HG03565 (cell line): ENCODE measurements around the gene OR2B2.

Experiments used
- ATAC-seq: cut with Tn5 transposase; IDR thresholded peaks from one replicate; pipeline ENCODE4 v1.9.1; 2021; ENCODE audit warnings: mild to moderate bottlenecking, moderate library complexity; ENCODE audit not compliant: unreplicated experiment

The OR2B2 gene

DNA sequence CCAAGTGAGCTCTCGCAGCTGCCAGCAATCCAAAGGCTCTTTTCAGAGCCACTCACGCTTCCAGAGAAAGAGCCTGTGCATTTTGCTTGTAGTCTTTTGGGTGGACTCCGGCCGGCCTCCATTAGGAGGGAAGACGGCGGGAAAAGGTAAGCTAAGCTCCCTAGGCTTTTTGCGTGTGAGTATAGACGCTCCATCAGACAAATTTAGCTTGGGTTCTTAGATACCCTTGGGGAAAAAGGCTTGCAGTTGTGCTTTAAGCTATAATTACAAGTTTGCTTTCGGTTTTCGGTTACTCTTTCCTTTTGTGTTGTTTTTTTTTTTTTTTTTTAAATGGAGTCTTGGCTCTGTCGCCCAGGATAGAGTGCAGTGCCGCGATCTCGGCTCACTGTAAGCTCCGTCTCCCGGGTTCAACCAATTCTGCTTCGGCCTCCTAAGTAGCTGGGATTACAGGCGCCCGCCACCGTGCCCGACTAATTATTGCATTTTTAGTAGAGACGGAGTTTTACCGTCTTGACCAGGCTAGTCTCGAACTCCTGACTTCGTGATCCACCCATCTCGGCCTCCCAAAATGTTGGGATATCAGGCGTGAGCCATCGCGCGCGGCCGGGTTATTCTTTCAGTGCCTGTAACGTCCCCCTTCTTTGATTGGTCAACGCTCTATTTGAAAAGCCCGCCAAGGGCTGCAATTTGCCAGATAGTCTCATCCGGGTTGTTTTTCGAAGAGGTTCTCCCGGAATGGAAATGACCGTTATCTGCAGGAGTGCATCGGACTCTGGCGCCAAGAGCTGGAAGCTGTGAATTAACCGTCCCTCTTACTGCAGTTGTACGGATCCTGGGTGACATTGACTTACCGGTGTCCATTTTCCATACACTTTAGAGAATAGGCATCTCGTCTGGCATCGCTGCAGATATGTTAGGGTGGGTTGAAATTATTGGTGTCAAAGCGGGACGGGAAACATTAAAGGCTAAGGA is 18.1 kb downstream of the OR2B2 start:
- ATAC-seq = no peak

DNA sequence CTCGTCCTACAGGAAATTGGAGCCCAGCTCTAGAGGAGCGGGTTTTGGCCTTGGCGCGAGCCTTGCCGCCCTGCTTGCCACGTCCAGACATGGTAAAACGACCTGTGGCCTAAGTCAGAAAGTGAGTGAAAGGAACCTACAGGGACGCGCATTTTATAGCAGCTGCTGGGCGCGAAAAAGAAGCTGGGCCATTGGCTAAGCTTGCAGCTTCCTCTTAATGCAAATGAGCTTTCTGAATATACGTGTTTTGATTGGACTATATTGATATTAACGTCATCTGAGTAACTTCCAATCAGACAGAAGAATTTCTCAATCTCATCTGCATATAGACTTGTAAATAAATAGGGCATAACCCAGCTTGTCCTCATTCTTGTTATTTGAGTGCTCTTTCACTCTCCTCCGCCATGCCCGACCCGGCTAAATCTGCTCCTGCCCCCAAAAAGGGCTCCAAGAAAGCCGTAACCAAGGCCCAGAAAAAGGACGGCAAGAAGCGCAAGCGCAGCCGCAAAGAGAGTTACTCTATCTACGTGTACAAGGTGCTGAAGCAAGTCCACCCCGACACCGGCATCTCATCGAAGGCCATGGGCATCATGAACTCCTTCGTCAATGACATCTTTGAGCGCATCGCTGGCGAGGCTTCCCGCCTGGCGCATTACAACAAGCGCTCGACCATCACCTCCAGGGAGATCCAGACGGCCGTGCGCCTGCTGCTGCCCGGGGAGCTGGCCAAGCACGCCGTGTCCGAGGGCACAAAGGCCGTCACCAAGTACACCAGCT is 18.9 kb downstream of the OR2B2 start:
- peak; percentile 51 for ATAC-seq

DNA sequence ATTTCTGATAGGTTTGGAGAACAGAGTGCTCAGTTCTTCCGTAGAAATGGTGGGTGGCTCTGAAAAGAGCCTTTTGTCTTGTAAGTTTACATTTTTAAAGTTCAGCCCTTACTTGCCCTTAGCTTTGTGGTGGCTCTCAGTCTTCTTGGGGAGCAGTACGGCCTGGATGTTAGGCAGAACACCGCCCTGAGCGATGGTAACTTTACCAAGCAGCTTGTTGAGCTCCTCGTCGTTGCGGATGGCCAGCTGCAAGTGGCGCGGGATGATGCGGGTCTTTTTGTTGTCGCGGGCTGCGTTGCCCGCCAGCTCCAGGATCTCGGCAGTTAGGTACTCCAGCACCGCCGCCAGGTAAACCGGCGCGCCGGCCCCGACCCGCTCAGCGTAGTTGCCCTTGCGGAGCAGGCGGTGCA is 19.5 kb downstream of the OR2B2 start:
- ATAC-seq = no peak

DNA sequence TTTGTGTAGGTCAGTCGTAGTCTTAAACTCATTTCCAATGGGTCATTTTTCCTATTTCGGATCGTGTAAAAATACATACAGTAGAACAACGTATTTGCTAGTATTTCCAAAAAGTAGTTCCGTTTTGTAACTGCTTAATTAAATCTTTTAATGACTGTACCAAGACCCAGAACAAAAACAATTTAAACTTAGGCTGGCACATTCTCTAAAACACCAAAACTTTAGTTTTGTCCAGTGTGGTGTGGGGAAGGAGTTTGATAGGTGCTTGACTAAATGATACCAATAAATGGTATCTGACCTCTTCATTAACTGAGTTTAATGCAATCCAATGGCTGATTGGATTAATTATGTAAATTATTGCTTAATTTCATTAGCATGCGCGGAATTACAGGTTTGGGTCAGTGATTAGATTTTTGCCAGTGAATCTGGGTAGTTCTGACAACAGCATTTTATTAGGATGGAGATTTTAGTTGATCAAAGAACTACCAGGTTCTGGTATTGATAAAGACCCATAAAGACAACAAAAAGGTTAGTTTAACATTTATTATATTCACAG is 20.8 kb downstream of the OR2B2 start:
- ATAC-seq = no peak

DNA sequence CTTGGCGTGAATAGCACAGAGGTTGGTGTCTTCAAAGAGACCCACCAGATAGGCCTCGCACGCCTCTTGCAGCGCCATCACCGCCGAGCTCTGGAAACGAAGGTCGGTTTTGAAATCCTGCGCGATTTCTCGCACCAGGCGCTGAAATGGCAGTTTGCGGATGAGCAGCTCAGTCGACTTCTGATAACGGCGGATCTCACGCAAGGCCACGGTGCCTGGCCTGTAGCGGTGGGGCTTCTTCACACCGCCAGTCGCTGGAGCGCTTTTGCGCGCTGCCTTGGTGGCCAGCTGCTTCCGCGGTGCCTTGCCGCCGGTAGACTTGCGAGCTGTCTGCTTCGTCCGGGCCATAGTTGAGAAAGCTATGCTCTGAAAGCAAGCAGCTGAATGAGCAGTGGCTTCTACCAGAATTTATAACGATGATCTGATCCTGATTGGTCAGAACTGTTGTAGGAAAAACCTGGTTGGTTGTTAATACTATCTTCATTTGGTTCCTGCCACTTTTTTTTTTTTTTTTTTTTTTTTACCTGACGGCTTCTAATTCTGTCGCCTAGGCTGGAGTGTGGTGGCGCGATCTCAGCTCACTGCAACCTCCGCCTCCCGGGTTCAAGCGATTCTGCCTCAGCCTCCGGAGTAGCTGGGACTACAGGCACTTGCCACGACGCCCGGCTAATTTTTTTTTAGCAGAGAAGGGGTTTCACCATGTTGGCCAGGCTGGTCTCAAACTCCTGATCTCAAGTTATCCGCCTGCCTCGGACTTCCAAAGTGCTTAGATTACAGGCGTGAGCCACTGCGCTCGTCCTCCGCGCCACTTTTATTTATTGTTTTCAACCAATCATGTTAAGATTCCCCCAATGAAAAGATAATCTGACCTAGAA is 21.5 kb downstream of the OR2B2 start:
- peak; percentile 44 for ATAC-seq

DNA sequence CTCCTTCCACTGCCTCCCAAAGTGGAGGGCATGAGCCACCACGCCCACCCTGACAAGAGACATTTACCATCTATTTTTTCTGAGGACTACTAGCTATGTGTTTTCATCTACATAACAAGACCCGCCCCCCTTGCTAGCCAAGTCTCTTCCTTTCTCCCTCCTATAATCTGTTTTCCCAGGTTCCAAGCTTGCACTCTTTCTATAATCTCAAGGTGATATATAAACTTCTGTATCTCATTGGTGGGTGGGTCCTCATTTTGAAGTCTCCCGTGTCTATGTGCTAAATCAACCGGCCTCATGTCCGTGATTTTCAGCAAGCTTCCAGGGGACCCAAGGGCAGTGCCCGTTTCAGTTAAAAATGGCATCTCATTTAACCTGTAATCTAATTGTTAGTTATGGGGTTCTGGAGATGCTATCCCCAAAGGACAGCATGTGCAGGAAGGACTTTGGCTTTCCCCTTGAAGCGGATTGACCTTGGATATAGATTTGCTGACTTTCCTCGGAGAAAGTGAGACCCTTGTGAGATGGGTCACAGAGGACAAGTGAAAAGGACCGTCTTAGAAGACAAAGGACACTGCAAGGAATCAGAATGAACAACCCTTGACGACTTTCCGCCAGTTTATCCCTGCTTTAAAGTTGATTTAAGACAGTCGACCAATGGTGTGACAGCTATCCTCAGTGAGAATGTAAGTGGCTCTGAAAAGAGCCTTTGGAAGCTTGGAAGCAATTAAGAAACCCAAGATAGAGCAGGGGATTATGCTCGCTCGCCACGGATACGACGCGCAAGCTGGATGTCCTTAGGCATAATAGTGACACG is 22.4 kb downstream of the OR2B2 start:
- no peak for ATAC-seq

DNA sequence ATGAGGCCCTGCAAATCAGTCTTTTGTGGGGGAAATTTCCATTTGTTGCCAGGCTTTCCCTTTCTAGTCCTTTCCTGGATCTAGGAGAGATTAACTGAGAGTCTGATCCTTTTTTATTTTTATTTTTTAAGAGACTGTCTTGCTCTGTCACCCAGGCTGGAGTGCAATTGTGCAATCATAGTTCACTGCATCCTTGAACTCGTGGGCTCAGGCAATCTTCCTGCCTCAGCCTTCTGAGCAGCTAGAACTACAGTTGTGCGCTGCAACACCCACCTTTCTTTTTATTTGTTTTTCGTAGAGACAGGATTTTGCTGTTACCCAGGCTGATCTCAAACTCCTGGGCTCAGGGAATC is 22.9 kb downstream of the OR2B2 start:
- ATAC-seq = no peak

DNA sequence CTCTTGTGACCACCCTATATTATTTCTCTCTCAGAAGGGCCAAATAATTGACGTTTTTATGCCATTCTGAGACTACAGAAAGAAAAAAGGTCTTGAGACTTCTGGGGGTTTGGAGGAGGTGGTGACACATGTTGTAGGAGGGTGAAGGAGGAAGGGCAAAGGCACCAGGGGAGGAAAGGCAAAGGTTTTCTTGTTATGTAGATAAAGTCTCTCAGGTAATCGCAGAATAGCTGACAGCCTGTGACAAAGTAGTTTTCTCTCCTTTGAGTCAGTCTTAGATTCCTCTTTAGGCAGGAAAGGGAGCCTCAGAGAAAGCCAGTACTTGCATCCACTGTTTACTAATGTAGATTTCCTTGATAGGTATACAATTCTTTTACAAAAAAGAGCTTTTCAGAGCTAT is 23.6 kb downstream of the OR2B2 start:
- ATAC-seq = no peak

DNA sequence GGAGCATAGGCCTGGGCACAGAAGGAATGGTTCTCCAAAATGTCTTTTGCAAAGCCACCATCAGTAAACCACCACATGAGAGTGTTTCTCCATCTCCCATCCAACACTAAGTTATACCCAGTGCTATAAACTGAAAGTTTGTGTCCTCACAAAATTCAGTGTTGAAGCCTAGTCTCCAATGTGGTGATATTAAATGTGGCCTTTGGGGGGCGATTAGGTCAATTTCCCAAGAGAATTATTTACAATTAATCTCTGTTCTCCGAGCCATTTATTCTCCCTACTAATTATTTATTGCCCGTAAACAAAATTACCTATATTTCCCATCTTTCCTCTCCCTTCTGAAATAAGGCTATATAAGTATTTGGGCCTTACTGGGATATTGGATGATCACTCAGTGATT is 26.1 kb downstream of the OR2B2 start:
- ATAC-seq = no peak

DNA sequence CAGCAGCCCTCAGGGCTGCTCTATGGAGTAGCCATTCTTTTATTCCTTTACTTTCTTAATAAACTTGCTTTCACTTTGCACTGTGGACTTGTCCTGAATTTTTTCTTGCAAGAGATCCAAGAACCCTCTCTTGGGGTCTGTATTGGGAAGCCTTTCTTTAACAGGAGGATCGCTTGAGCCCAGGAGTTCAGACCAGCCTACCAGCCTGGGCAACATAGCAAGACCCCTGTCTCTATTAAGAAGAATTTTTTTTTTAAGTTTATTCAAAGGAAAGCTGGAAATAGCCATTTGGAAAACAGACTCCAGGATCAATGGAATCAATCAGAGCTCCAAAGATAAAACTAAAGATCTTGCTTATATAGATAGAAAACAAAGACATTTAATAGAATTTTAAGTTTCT is 29.1 kb downstream of the OR2B2 start:
- ATAC-seq = no peak

DNA sequence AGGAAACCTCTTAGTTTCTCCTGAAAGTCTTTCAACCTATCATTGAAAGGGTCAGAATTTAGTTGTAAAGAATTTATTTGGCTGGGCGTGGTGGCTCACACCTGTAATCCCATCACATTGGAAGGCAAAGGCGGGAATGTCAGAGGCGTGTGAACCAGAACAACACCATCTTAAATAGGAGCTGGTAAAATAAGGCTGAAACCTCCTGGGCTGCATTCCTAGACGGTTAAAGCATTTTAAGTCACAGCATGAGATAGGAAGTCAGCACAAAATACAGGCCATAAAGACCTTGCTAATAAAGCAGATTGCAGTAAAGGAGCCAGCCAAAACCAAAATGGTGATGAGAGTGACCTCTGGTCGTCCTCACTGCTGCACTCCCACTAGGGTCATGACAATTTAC is 29.6 kb downstream of the OR2B2 start:
- ATAC-seq = no peak

DNA sequence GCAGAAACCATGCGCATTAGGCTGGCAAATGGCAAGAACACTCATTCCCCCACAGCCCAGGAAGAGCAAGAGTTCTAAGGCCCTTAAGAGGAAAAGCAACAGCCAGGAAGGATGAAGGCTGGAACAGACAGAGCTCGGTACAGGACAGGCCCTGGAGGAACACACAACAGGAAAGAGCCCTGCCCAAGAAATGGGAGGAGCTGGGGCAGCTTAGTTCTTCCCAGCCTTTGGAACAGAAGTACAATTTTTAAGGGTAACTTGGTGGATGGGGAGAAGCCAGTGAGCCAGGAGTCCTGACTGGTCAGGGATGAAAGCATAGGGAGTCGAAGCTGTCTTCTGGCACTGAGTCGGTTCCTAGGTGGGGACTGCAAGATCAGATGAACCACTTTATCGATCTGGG is 32.4 kb downstream of the OR2B2 start:
- ATAC-seq = no peak

DNA sequence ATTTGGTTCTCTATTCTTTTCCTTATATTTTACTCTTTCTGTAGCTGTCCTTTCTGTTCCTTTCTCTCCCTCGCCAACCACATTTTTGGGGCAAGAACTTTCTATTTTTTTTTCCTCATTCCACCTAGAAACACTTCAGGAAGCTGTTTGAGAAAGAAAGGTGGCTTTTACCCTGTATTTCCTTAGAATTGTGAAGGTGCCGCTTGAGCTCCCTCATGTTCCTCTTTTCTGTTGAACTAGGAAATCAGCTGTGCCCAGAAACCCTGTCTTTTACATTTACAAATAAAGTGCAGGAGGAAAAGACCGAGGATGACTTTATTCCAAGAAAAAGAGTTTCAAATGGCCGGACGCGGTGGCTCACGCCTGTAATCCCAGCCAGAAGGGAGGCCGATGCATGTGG is 38.2 kb downstream of the OR2B2 start:
- no peak for ATAC-seq

DNA sequence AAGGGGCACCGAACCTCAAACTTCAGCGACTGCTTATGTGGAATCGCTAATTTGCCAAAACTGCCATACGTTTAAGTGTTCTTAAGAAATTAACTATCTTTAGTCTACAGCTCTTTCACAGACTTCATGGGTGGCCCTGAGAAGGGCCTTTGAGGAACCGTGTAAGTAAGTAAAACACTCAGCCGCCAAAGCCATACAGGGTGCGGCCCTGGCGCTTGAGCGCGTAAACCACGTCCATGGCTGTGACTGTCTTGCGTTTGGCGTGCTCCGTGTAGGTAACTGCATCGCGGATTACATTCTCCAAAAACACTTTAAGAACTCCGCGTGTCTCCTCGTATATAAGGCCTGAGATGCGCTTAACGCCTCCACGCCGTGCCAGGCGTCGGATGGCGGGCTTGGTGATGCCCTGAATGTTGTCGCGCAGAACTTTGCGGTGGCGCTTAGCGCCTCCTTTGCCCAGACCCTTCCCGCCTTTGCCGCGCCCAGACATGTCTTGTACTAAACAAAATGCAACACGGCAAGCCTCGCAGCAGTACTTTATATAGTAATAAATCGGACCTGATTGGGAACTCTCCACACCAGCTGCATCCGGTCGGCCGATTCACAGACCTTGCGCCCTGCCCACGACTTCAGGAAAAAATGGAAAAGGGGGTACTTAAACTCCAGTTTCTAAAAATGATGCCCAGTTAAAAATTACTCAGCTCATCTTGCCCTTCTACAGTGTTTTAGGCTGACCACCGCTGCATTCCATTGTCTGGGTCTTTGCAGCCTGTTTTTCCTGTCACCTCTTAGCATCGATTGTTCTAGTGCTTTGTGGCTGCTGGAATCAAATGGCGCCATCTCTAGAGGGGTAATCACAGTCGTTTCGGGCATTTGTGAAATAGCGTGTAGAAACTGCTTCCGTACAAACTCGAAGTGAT is 38.9 kb downstream of the OR2B2 start:
- ATAC-seq = no peak

DNA sequence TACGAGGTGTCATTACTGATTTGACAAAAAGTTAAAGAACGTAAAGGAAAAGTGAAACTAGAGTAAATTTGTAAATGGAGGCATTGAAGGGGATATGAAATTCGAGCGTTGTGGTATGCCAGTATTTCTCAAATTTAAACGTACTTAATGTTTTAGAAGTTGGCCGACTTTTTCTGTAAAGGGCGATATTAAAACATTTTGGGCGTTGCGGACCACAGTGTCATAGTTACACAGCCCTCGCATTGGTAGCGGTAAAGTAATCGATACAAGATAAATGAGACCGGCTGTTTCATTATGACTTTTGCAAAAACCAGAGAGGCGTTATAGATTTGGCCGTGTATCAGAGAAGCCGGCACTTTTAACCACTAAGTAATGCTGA is 39.6 kb downstream of the OR2B2 start:
- ATAC-seq = no peak

DNA sequence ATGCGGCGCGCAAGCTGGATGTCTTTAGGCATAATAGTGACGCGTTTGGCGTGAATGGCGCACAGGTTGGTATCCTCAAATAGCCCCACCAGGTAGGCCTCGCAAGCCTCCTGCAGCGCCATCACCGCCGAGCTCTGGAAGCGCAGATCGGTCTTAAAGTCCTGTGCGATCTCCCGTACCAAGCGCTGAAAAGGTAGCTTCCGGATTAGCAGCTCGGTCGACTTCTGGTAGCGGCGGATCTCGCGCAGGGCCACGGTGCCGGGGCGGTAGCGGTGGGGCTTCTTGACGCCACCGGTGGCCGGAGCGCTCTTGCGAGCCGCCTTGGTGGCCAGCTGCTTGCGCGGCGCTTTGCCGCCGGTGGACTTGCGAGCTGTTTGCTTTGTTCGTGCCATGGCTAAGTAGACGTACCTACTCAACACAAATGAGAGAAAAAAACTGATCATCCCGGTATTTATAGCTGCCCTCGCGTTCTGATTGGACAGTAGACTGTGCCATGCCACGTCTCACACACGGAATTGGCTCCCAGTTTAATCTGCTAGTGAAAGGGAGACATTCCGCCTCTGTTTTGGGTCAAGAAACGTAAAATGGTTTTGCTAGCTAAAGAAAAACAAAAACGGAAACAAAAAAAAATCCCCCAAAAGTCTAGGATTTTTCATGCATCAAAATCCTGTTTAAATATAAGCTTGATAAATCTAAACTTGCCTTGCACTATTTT is 40.1 kb downstream of the OR2B2 start:
- peak; percentile 52 for ATAC-seq

DNA sequence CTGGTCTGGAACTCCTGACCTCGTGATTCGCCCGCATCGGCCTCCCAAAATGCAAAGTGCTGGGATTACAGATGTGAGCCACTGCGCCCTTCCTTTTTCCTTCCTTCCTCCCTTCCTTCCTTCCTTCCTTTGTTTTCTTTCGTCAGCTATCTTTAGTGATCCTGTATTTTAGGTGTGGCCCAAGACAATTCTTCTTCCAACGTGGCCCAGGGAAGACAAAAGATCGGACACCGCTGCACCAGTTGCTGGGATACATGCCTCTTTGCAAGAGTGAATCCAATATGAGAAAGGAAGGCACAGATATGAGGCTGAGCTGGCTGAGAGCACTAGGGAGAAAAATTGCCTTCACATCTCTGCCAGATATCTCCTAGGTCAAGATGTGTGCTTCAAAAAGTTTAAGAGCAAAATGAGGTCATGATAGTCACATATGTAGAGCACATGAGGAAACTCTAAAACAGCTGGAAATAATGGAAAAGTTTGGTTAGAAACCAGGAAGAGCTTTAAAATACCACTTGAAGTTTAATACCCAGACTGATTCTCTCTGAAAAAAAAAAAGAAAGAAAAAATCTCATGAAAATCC is 41.8 kb downstream of the OR2B2 start:
- no peak for ATAC-seq

DNA sequence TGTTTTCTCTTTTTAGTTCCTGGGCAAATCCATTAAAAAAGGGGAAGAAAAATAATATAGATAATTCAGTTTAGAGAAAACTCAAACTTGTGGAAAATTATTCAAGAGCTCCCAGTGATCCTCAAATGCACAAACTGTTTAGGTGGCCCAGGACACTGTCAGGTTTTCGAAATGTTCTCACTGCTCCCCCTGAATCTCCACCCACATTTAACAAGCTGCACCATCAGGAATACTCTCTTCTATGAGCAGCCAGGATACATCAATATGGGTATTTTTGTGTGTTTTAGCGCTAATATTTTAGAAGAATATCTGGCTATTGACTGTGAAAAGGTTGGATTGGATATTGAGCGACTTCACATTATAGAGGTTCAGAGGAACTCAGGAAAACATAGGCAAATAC is 43.9 kb downstream of the OR2B2 start:
- ATAC-seq = no peak
